BLaER1 treated with 17β-estradiol and CSF1 and Interleukin-3, amounts not matched to agents 10 nM and 100 nM (cell line): ENCODE data around the gene HNF4A.

Experiments
- H3K27ac ChIP-seq, 11 experiments: shearing (Covaris generic); formaldehyde crosslinking; 2 replicates each; pipeline ENCODE4 v1.8.1; 2022
- H3K27me3 ChIP-seq, 11 experiments: shearing (Covaris generic); formaldehyde crosslinking; 2 replicates each; pipeline ENCODE4 v1.8.1; 2022
- H3K36me3 ChIP-seq, 11 experiments: shearing (Covaris generic); formaldehyde crosslinking; 2 replicates each; pipeline ENCODE4 v1.8.1; 2022
- H3K4me1 ChIP-seq, 10 experiments: shearing (Covaris generic); formaldehyde crosslinking; 2 replicates each; pipeline ENCODE4 v1.8.1; 2022
- H3K4me2 ChIP-seq, 11 experiments: shearing (Covaris generic); formaldehyde crosslinking; 2 replicates each; pipeline ENCODE4 v1.8.1; 2022
- H3K4me3 ChIP-seq, 10 experiments: shearing (Covaris generic); formaldehyde crosslinking; 2 replicates each; pipeline ENCODE4 v1.8.1; 2022
- H3K9ac ChIP-seq, 11 experiments: shearing (Covaris generic); formaldehyde crosslinking; 2 replicates each; pipeline ENCODE4 v1.8.1; 2022
- H3K9me3 ChIP-seq, 11 experiments: shearing (Covaris generic); formaldehyde crosslinking; replicated peaks in 1 of 11; 2 replicates each; pipeline ENCODE4 v1.8.1; 2022
- H4K20me1 ChIP-seq, 11 experiments: shearing (Covaris generic); formaldehyde crosslinking; 2 replicates each; pipeline ENCODE4 v1.8.1; 2022
- Cebpa-rat ChIP-seq, 11 experiments: shearing (Covaris generic); IDR thresholded peaks; 2 replicates each; pipeline ENCODE4 v1.8.1; 2022

HNF4A gene

GRCh38 chr20:44432618-44433577, 77.4 kb downstream of the HNF4A start:
- no peaks in the 10 kb centered on the region; a peak in 1 of 22 replicates for H4K20me1 ChIP-seq

GRCh38 chr20:44433751-44434538, 78.4 kb downstream of the HNF4A start:
- H3K4me1 ChIP-seq: peaks cover 0 to 11% (median 2%) of the 10 kb centered on the region in 10 experiments; a peak in 3 of 20 replicates
- no peak overlapping the region for H3K4me2 ChIP-seq
- no peaks in the 10 kb centered on the region; a peak in 1 of 22 replicates for H4K20me1 ChIP-seq
- H3K27me3 ChIP-seq: no peaks in the 10 kb centered on the region
- no peaks in the 10 kb centered on the region for H3K36me3 ChIP-seq
- no peak overlapping the region for H3K4me3 ChIP-seq
- TF ChIP-seq Cebpa-rat (IDR thresholded peaks at IDR 0.05): no peak
- H3K9ac ChIP-seq: no peak overlapping the region
- no peaks in the 10 kb centered on the region for H3K9me3 ChIP-seq
- no peak overlapping the region for H3K27ac ChIP-seq

More at GRCh38 chr20:44432618-44433577, 77.4 kb downstream of the HNF4A start:
- Histone ChIP-seq H3K27me3 (no peaks in the 10 kb centered on the region), H3K4me3 (no peak overlapping the region), H3K4me1 (peaks cover 0 to 11% (median 2%) of the 10 kb centered on the region in 10 experiments; a peak in 3 of 20 replicates), H3K9ac (no peak overlapping the region), H3K9me3 (no peaks in the 10 kb centered on the region), H3K36me3 (no peaks in the 10 kb centered on the region), H3K4me2 (no peak overlapping the region), H3K27ac (no peak overlapping the region)
- TF ChIP-seq Cebpa-rat (IDR thresholded peaks at IDR 0.05): no peak

- Histone ChIP-seq H3K4me3 (no peak overlapping the region), H3K4me1 (peaks cover 0 to 11% (median 2%) of the 10 kb centered on the region in 10 experiments; a peak in 3 of 20 replicates), H4K20me1 (no peaks in the 10 kb centered on the region; a peak in 1 of 22 replicates), H3K9me3 (no peaks in the 10 kb centered on the region), H3K36me3 (no peaks in the 10 kb centered on the region), H3K9ac (no peak overlapping the region), H3K27me3 (no peaks in the 10 kb centered on the region), H3K27ac (peak overlapping the region in 1 of 11 experiments; percentile 37; a peak in 1 of 22 replicates), H3K4me2 (peak overlapping the region in 3 of 11 experiments; percentile 11 to 44 (median 34); a peak in 5 of 22 replicates)
- TF ChIP-seq Cebpa-rat (IDR thresholded peaks at IDR 0.05): no peak
Observed at GRCh38 chr20:44435630-44436335, 80.3 kb downstream of the HNF4A start.

GRCh38 chr20:44436393-44436792, 80.9 kb downstream of the HNF4A start:
- Histone ChIP-seq H4K20me1 (no peaks in the 10 kb centered on the region; a peak in 1 of 22 replicates), H3K36me3 (no peaks in the 10 kb centered on the region), H3K27me3 (no peaks in the 10 kb centered on the region), H3K4me2 (peak overlapping the region in 1 of 11 experiments; percentile 44; a peak in 1 of 22 replicates), H3K4me1 (peaks cover 0 to 11% (median 2%) of the 10 kb centered on the region in 10 experiments; a peak in 3 of 20 replicates), H3K9ac (no peak overlapping the region), H3K27ac (0 out of 22 replicates have a peak overlapping the region, but pooled peaks of 1 of the 11 experiments have one; percentile 37), H3K4me3 (no peak overlapping the region), H3K9me3 (no peaks in the 10 kb centered on the region)
- TF ChIP-seq Cebpa-rat (IDR thresholded peaks at IDR 0.05): no peak

- no peaks in the 10 kb centered on the region for H3K27me3 ChIP-seq
- no peak overlapping the region for H3K4me2 ChIP-seq
- H3K4me3 ChIP-seq: no peak overlapping the region
- H3K27ac ChIP-seq: no peak overlapping the region
- H3K9me3 ChIP-seq: no peaks in the 10 kb centered on the region
- no peaks in the 10 kb centered on the region for H3K36me3 ChIP-seq
- H3K9ac ChIP-seq: no peak overlapping the region
- H4K20me1 ChIP-seq: no peaks in the 10 kb centered on the region; a peak in 1 of 22 replicates
- H3K4me1 ChIP-seq: peaks cover 0 to 11% (median 2%) of the 10 kb centered on the region in 10 experiments; a peak in 3 of 20 replicates
- no peak for TF ChIP-seq Cebpa-rat (IDR thresholded peaks at IDR 0.05)
Observed at GRCh38 chr20:44437497-44437896, 82.0 kb downstream of the HNF4A start.

GRCh38 chr20:44438782-44439181, 83.3 kb downstream of the HNF4A start:
- Histone ChIP-seq H3K27ac (no peak overlapping the region), H3K4me2 (no peak overlapping the region), H3K9ac (no peak overlapping the region), H3K4me1 (peaks cover 0 to 11% (median 2%) of the 10 kb centered on the region in 10 experiments; a peak in 3 of 20 replicates), H4K20me1 (no peaks in the 10 kb centered on the region; a peak in 1 of 22 replicates), H3K4me3 (no peak overlapping the region), H3K36me3 (no peaks in the 10 kb centered on the region), H3K9me3 (no peaks in the 10 kb centered on the region), H3K27me3 (no peaks in the 10 kb centered on the region)
- TF ChIP-seq Cebpa-rat (IDR thresholded peaks at IDR 0.05): no peak

- Histone ChIP-seq H4K20me1 (no peaks in the 10 kb centered on the region; a peak in 1 of 22 replicates), H3K9ac (no peak overlapping the region), H3K27ac (no peak overlapping the region), H3K27me3 (no peaks in the 10 kb centered on the region), H3K4me2 (no peak overlapping the region), H3K4me3 (no peak overlapping the region), H3K9me3 (no peaks in the 10 kb centered on the region), H3K36me3 (no peaks in the 10 kb centered on the region), H3K4me1 (peaks cover 0 to 11% (median 2%) of the 10 kb centered on the region in 10 experiments; a peak in 3 of 20 replicates)
- TF ChIP-seq Cebpa-rat (IDR thresholded peaks at IDR 0.05): no peak
Observed at GRCh38 chr20:44439318-44439717, 83.8 kb downstream of the HNF4A start.

GRCh38 chr20:44442298-44443070, 87.0 kb downstream of the HNF4A start:
- TF ChIP-seq Cebpa-rat (IDR thresholded peaks at IDR 0.05): no peak
- no peak overlapping the region for H3K9ac ChIP-seq
- H3K4me1 ChIP-seq: no peaks in the 10 kb centered on the region
- no peak overlapping the region for H3K4me3 ChIP-seq
- H3K4me2 ChIP-seq: no peak overlapping the region
- H3K27me3 ChIP-seq: no peaks in the 10 kb centered on the region
- H3K9me3 ChIP-seq: no peaks in the 10 kb centered on the region
- no peaks in the 10 kb centered on the region for H3K36me3 ChIP-seq
- no peak overlapping the region for H3K27ac ChIP-seq
- no peaks in the 10 kb centered on the region for H4K20me1 ChIP-seq
